ENCODE data around the gene CDHR1.

Gene CDHR1

DNA sequence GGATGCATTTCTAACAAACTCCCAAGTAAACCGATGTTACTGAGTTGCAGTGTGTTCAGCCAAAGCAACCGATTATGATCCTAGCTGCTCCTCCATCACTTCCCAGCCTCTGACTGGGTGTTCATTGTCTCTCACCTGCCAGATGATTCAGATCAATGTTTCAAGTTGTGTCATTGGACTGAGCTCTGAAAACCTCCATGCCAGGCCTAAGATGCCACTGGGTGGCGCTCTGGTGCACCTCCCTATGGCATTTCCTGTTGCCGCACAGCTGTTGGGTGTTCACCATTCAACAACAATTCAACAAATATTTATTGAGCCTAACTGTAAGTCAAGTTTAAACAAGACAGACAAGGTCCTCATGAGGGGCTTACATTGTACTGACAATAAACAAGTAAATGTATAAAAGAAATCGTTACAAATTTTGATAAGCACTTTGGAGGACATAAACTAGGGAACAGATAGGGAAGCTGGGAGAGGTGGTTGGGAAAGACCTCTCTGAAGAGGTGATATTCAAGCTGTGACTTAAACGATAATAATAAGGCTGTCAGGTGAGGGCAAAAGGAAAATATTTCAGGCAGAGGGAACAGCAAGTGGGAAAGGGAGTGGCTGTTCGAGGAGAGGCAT, 73.3 kb downstream of the CDHR1 start:
- DNase-seq, result no peak

DNA sequence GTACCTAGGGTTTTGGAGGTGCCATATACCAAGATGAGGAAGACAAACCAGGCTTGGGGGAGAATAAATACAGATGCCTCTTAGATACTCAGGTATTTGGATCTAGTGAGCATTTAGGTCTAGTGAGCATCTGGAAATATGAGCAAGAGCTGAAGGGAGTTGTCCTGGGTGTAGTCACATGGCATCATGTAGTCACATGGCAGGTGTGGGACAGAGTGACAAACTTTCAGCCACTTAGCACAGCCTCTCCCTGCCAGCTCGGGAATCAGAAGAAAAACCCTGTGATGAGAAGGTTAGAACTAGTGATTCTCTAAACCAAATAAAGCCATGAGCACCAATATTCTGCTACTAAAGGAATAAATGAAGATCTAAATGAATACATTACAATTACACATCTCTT, 74.8 kb downstream of the CDHR1 start:
- no peak for DNase-seq

Measured in SIG-M5 (cell line).